Stimulated activated naive B cell treated with anti-CD40 and anti-IgM and Interleukin-4, amounts not matched to agents 10 μg/mL and 1 μg/mL and 100 μg/mL, for 72 hours (primary cell): Measurements from ENCODE around the gene PSMA7.
A peak's percentile ranks its signal among the peaks of the same experiment; 100 is the strongest.

Source experiments
- ATAC-seq, 2 donors: fragments of 150-1000 bp; cut with Tn5 transposase; replicated peaks; 2 replicates each; pipeline ENCODE4 v1.10.0; 2021; ENCODE audit warnings: moderate library complexity in 1 of 2
- DNase-seq: peaks from one replicate; pipeline ENCODE4 v3.0.0; 2021
- H3K27ac Mint-ChIP-seq: one replicate; pipeline ENCODE4 v1.8.0; 2022; ENCODE audit warnings: mild to moderate bottlenecking, mixed read lengths
- H3K27me3 Mint-ChIP-seq, 2 donors: one replicate each; pipeline ENCODE4 v1.8.0; 2022; ENCODE audit warnings: mixed read lengths in 2 of 2
- H3K36me3 Mint-ChIP-seq, 2 donors: one replicate each; pipeline ENCODE4 v1.8.0; 2022; ENCODE audit warnings: mixed read lengths in 2 of 2, mild to moderate bottlenecking in 1 of 2
- H3K4me1 Mint-ChIP-seq, 2 donors: one replicate each; pipeline ENCODE4 v1.8.0; 2022; ENCODE audit warnings: mixed read lengths in 2 of 2, mild to moderate bottlenecking in 1 of 2
- H3K4me3 Mint-ChIP-seq, 2 donors: one replicate each; pipeline ENCODE4 v1.8.0; 2022; ENCODE audit warnings: mild to moderate bottlenecking in 2 of 2, mixed read lengths in 2 of 2, moderate library complexity in 1 of 2
- H3K9me3 Mint-ChIP-seq, 2 donors: one replicate each; pipeline ENCODE4 v1.8.0; 2022; ENCODE audit warnings: mixed read lengths in 2 of 2, mild to moderate bottlenecking in 1 of 2

Gene PSMA7

GRCh38 chr20:62163986-62164762 lies 21.0 kb upstream of the PSMA7 start:
- H3K36me3 Mint-ChIP-seq = peaks cover 43 to 62% of the 10 kb centered on the region in 2 donors

GRCh38 chr20:62163485-62163865 lies 20.3 kb upstream of the PSMA7 start:
- ATAC-seq = no peak
- Mint-ChIP-seq H3K9me3 (no peaks in the 10 kb centered on the region), H3K4me3 (no peak overlapping the region), H3K4me1 (peaks cover 10% of the 10 kb centered on the region in 2 donors), H3K27ac (no peak overlapping the region), H3K27me3 (no peaks in the 10 kb centered on the region), H3K36me3 (peaks cover 42 to 57% of the 10 kb centered on the region in 2 donors)
- no peak for DNase-seq

More at GRCh38 chr20:62163986-62164762, 21.0 kb upstream of the PSMA7 start:
- DNase-seq (no peak), ATAC-seq (no peak)
- no peak overlapping the region for H3K27ac Mint-ChIP-seq
- H3K27me3 Mint-ChIP-seq = no peaks in the 10 kb centered on the region
- peaks cover 8% of the 10 kb centered on the region in 2 donors for H3K4me1 Mint-ChIP-seq
- no peak overlapping the region for H3K4me3 Mint-ChIP-seq
- no peaks in the 10 kb centered on the region for H3K9me3 Mint-ChIP-seq

GRCh38 chr20:62162765-62163484 lies 19.7 kb upstream of the PSMA7 start:
- Mint-ChIP-seq H3K27me3 (no peaks in the 10 kb centered on the region), H3K4me3 (no peak overlapping the region), H3K4me1 (peaks cover 10 to 11% of the 10 kb centered on the region in 2 donors), H3K27ac (no peak overlapping the region), H3K9me3 (no peaks in the 10 kb centered on the region), H3K36me3 (peaks cover 37 to 53% of the 10 kb centered on the region in 2 donors)
- ATAC-seq = no peak
- no peak for DNase-seq

GRCh38 chr20:62161347-62161746 lies 18.2 kb upstream of the PSMA7 start:
- Mint-ChIP-seq H3K27me3 (no peaks in the 10 kb centered on the region), H3K4me1 (peaks cover 13 to 18% of the 10 kb centered on the region in 2 donors), H3K4me3 (no peak overlapping the region), H3K36me3 (peaks cover 36 to 50% of the 10 kb centered on the region in 2 donors), H3K9me3 (no peaks in the 10 kb centered on the region), H3K27ac (no peak overlapping the region)
- DNase-seq = no peak
- ATAC-seq = no peak

GRCh38 chr20:62160876-62161275 lies 17.7 kb upstream of the PSMA7 start:
- H3K4me3 Mint-ChIP-seq = no peak overlapping the region
- no peaks in the 10 kb centered on the region for H3K27me3 Mint-ChIP-seq
- H3K27ac Mint-ChIP-seq = no peak overlapping the region
- peaks cover 33 to 47% of the 10 kb centered on the region in 2 donors for H3K36me3 Mint-ChIP-seq
- DNase-seq = no peak
- no peak for ATAC-seq
- H3K4me1 Mint-ChIP-seq = peaks cover 17 to 23% of the 10 kb centered on the region in 2 donors
- H3K9me3 Mint-ChIP-seq = no peaks in the 10 kb centered on the region

- peaks cover 23 to 28% of the 10 kb centered on the region in 2 donors for H3K4me1 Mint-ChIP-seq
- H3K4me3 Mint-ChIP-seq = no peak overlapping the region
- H3K27me3 Mint-ChIP-seq = no peaks in the 10 kb centered on the region
- H3K27ac Mint-ChIP-seq = no peak overlapping the region
- no peak for ATAC-seq
- DNase-seq = no peak
- no peaks in the 10 kb centered on the region for H3K9me3 Mint-ChIP-seq
- peaks cover 30 to 49% of the 10 kb centered on the region in 2 donors for H3K36me3 Mint-ChIP-seq
Observed at GRCh38 chr20:62160253-62160652, 17.1 kb upstream of the PSMA7 start.

GRCh38 chr20:62159839-62160238 lies 16.6 kb upstream of the PSMA7 start:
- peaks cover 23 to 28% of the 10 kb centered on the region in 2 donors for H3K4me1 Mint-ChIP-seq
- peak overlapping the region; percentile 39 for H3K27ac Mint-ChIP-seq
- H3K36me3 Mint-ChIP-seq = peaks cover 29 to 49% of the 10 kb centered on the region in 2 donors
- ATAC-seq (peak; percentile 38 to 58), DNase-seq (peak; percentile 22)
- H3K9me3 Mint-ChIP-seq = no peaks in the 10 kb centered on the region
- H3K4me3 Mint-ChIP-seq = no peak overlapping the region
- H3K27me3 Mint-ChIP-seq = no peaks in the 10 kb centered on the region

- Mint-ChIP-seq H3K27me3 (no peaks in the 10 kb centered on the region), H3K9me3 (no peaks in the 10 kb centered on the region), H3K4me1 (peaks cover 23 to 28% of the 10 kb centered on the region in 2 donors), H3K27ac (no peak overlapping the region), H3K4me3 (no peak overlapping the region), H3K36me3 (peaks cover 31 to 51% of the 10 kb centered on the region in 2 donors)
- DNase-seq (no peak), ATAC-seq (no peak)
Observed at GRCh38 chr20:62159052-62159451, 15.9 kb upstream of the PSMA7 start.

GRCh38 chr20:62158541-62158940 lies 15.3 kb upstream of the PSMA7 start:
- Mint-ChIP-seq H3K4me3 (no peak overlapping the region), H3K9me3 (peaks cover under 1% of the 10 kb centered on the region in 2 donors), H3K36me3 (peaks cover 32 to 51% of the 10 kb centered on the region in 2 donors), H3K27me3 (no peaks in the 10 kb centered on the region), H3K27ac (no peak overlapping the region), H3K4me1 (peaks cover 23 to 28% of the 10 kb centered on the region in 2 donors)
- ATAC-seq (no peak), DNase-seq (no peak)

GRCh38 chr20:62158088-62158400 lies 14.8 kb upstream of the PSMA7 start:
- DNase-seq = no peak
- Mint-ChIP-seq H3K4me1 (peaks cover 23 to 28% of the 10 kb centered on the region in 2 donors), H3K27ac (no peak overlapping the region), H3K27me3 (no peaks in the 10 kb centered on the region), H3K9me3 (peaks cover 4% of the 10 kb centered on the region in 2 donors), H3K36me3 (peaks cover 34 to 51% of the 10 kb centered on the region in 2 donors), H3K4me3 (no peak overlapping the region)
- no peak for ATAC-seq

GRCh38 chr20:62157387-62158087 lies 14.3 kb upstream of the PSMA7 start:
- peaks cover 23 to 31% of the 10 kb centered on the region in 2 donors for H3K4me1 Mint-ChIP-seq
- peaks cover 38 to 54% of the 10 kb centered on the region in 2 donors for H3K36me3 Mint-ChIP-seq

GRCh38 chr20:62156592-62157386 lies 13.6 kb upstream of the PSMA7 start:
- Mint-ChIP-seq H3K4me3 (no peak overlapping the region), H3K36me3 (peaks cover 44 to 61% of the 10 kb centered on the region in 2 donors)

More at GRCh38 chr20:62157387-62158087, 14.3 kb upstream of the PSMA7 start:
- Mint-ChIP-seq H3K4me3 (no peak overlapping the region), H3K27ac (no peak overlapping the region), H3K27me3 (no peaks in the 10 kb centered on the region), H3K9me3 (peaks cover 7 to 9% of the 10 kb centered on the region in 2 donors)
- DNase-seq (no peak), ATAC-seq (no peak)

GRCh38 chr20:62156254-62156556 lies 13.0 kb upstream of the PSMA7 start:
- Mint-ChIP-seq H3K36me3 (peaks cover 44 to 62% of the 10 kb centered on the region in 2 donors), H3K4me3 (no peak overlapping the region), H3K9me3 (peaks cover 9 to 12% of the 10 kb centered on the region in 2 donors), H3K27ac (peak overlapping the region; percentile 37), H3K27me3 (no peaks in the 10 kb centered on the region), H3K4me1 (peaks cover 24 to 41% of the 10 kb centered on the region in 2 donors)
- ATAC-seq (no peak), DNase-seq (no peak)

More at GRCh38 chr20:62156592-62157386, 13.6 kb upstream of the PSMA7 start:
- peaks cover 9 to 12% of the 10 kb centered on the region in 2 donors for H3K9me3 Mint-ChIP-seq
- DNase-seq (peak; percentile 51), ATAC-seq (peak; percentile 92 to 94)
- H3K27me3 Mint-ChIP-seq = no peaks in the 10 kb centered on the region
- peaks cover 23 to 38% of the 10 kb centered on the region in 2 donors for H3K4me1 Mint-ChIP-seq
- no peak overlapping the region for H3K27ac Mint-ChIP-seq
